BE2C (cell line): Measurements from ENCODE around the gene PPP1R3F.

ENCODE experiments used
- DNase-seq: peaks from one replicate; pipeline ENCODE4 v3.0.0-alpha.2; 2020
- H3K27me3 ChIP-seq: fragments of 250-450 bp; sonication (Bioruptor Pico); 2 replicates; pipeline ENCODE4 v1.5.1; 2020; ENCODE audit warnings: mild to moderate bottlenecking
- H3K36me3 ChIP-seq: fragments of 250-450 bp; sonication (Bioruptor Pico); 2 replicates; pipeline ENCODE4 v1.5.1; 2020; ENCODE audit warnings: mild to moderate bottlenecking
- H3K4me1 ChIP-seq: fragments of 250-450 bp; sonication (Bioruptor Pico); 2 replicates; pipeline ENCODE4 v1.5.1; 2020
- H3K4me3 ChIP-seq: 2 replicates; pipeline ENCODE4 v1.5.1; 2011; ENCODE audit warnings: low read depth, low read length
- H3K9me3 ChIP-seq: fragments of 250-450 bp; sonication (Bioruptor Pico); 2 replicates; pipeline ENCODE4 v1.5.1; 2020
- TF ChIP-seq, protein P1 (sequence below): IDR thresholded peaks from 2 replicates; pipeline ENCODE4 v1.5.1; 2012; ENCODE audit warnings: mild to moderate bottlenecking, low read depth, low read length

PPP1R3F gene

DNA sequence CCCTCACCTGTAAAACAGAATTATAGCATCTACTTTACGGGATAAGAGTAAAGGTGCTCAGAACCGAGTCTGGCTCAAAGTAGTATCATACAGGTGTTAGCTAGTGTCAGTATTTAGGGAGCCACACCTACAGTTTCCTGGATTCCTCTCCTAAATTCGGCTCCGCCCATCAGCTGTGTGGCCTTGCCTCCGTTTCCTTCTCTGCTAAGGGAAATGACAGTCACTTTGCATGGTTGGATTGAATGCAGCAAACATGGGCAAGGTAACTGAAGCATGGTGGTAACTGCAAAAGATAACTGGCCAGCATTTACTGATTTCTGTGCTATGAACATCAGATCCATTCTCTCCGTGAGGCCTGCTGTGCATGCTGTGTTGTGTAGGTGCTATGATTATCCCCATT, 2.8 kb downstream of the PPP1R3F start:
- TF ChIP-seq, protein P1, sequence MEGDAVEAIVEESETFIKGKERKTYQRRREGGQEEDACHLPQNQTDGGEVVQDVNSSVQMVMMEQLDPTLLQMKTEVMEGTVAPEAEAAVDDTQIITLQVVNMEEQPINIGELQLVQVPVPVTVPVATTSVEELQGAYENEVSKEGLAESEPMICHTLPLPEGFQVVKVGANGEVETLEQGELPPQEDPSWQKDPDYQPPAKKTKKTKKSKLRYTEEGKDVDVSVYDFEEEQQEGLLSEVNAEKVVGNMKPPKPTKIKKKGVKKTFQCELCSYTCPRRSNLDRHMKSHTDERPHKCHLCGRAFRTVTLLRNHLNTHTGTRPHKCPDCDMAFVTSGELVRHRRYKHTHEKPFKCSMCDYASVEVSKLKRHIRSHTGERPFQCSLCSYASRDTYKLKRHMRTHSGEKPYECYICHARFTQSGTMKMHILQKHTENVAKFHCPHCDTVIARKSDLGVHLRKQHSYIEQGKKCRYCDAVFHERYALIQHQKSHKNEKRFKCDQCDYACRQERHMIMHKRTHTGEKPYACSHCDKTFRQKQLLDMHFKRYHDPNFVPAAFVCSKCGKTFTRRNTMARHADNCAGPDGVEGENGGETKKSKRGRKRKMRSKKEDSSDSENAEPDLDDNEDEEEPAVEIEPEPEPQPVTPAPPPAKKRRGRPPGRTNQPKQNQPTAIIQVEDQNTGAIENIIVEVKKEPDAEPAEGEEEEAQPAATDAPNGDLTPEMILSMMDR, result no peak
- H3K36me3 ChIP-seq, result no peaks in the 10 kb centered on the region
- no peak overlapping the region for H3K4me3 ChIP-seq
- no peaks in the 10 kb centered on the region for H3K9me3 ChIP-seq
- no peaks in the 10 kb centered on the region for H3K27me3 ChIP-seq
- no peaks in the 10 kb centered on the region for H3K4me1 ChIP-seq
- DNase-seq, result no peak

DNA sequence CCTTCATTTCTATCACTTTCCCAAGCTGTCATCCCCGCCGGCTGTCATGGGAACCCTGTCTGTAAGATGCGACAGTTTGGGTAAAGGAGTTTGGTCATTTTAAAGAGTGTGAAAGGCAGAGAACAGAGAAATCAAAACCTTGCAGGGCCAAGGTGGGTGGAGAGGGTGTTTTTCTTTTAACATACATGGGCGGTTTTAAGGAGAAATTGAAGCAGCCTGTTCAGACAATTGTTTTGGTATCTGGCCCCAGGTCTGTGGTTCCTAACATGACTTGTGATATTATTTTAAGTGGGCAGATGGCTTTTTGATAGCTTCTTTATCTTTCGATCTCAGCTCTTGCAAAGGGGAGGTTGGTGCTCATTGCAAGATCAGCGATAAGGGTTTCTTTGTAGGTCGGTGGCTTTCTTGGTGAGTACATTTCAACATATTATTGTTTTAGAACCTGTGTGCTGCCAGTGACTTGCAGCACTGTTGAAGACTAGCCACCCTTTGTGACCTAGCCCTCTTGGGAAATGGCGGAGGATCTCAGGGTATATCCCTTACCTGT, 3.7 kb downstream of the PPP1R3F start:
- no peak overlapping the region for H3K4me3 ChIP-seq
- DNase-seq, result no peak
- no peaks in the 10 kb centered on the region for H3K9me3 ChIP-seq
- H3K27me3 ChIP-seq, result no peaks in the 10 kb centered on the region
- TF ChIP-seq, protein P1, result no peak
- H3K4me1 ChIP-seq, result no peaks in the 10 kb centered on the region
- no peaks in the 10 kb centered on the region for H3K36me3 ChIP-seq

DNA sequence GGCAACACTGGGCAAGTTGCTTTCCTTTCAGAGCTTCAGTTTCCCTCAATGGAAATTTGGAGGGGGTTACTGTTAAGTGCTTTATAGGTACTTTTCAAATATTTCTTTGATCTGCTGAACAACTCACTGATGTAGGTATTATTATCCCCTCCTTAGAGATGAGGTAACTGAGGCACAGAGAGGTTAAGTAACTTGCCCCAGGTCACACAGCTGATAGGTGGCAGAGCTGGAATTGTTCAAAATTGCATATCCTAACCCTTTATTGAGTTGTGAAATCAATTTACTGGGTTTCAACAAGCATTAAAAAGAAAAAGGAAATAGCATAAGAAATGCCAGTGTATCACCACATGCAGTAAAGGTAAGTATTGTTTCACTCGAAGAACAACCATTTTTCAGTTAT, 6.6 kb downstream of the PPP1R3F start:
- no peak for DNase-seq
- no peaks in the 10 kb centered on the region for H3K4me1 ChIP-seq
- TF ChIP-seq, protein P1, result no peak
- H3K9me3 ChIP-seq, result no peaks in the 10 kb centered on the region
- no peaks in the 10 kb centered on the region for H3K36me3 ChIP-seq
- no peak overlapping the region for H3K4me3 ChIP-seq
- no peaks in the 10 kb centered on the region for H3K27me3 ChIP-seq

DNA sequence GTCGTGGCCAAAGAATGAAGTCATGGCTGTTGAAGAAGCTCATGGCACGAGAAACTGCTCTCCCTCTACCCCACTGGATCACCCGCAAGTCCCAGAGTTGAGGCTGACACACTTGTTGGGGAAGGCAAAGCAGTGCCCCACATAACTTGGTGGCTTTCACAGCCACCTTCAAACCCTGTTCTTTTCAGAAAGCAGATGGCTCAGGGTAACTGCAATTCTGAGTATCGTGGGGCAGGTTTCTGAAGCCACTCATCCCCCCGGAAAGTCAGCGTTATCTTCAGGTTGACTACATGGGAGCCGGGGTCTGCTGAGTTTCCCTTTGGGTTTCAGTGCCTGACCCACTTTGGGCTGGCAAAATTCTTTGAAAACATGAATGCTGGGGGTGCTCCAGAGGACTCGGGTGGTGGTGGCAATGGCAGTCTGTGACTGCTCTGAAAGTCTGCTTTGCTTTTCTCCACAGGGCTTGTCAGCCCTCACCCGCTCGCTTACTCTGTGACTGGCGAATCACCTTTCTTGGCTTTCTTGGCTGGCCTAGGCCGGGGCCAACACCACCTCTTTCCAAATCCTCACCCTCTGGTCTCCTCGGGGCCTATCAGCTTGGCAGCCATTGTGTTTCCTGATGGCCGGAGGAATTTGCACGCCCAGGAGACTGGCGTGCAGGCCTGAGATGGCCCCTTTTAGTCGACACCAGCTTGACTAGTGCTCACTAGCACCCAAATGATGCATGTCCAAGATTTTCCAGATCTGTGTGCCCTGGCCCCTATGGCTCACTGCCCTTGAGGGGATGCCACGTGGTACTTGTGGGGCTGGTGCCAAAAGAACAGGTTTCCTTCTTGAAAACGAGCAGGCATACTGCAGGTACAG, 7.3 kb downstream of the PPP1R3F start:
- Histone ChIP-seq H3K27me3 (no peaks in the 10 kb centered on the region), H3K36me3 (no peaks in the 10 kb centered on the region), H3K4me3 (no peak overlapping the region), H3K4me1 (no peaks in the 10 kb centered on the region), H3K9me3 (no peaks in the 10 kb centered on the region)
- no peak for DNase-seq
- TF ChIP-seq, protein P1, result no peak

DNA sequence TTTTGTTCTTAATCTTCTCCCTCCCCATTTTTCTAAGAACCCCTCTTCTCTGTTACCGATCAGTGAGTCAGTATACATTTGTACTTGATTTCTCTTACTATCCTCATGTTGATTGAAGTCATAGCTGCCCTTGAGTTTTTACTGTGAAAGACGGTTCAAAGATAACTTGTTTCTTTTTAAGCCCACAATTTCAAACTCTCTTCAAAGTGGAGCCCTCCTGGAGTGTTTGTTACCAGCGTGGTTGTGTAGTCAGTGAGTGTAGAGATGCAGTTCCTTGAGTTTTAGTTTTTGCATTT, 7.9 kb downstream of the PPP1R3F start:
- DNase-seq, result no peak
- no peaks in the 10 kb centered on the region for H3K27me3 ChIP-seq
- H3K4me1 ChIP-seq, result peaks cover 4% of the 10 kb centered on the region
- H3K4me3 ChIP-seq, result no peak overlapping the region
- H3K36me3 ChIP-seq, result no peaks in the 10 kb centered on the region
- H3K9me3 ChIP-seq, result no peaks in the 10 kb centered on the region
- TF ChIP-seq, protein P1, result no peak

DNA sequence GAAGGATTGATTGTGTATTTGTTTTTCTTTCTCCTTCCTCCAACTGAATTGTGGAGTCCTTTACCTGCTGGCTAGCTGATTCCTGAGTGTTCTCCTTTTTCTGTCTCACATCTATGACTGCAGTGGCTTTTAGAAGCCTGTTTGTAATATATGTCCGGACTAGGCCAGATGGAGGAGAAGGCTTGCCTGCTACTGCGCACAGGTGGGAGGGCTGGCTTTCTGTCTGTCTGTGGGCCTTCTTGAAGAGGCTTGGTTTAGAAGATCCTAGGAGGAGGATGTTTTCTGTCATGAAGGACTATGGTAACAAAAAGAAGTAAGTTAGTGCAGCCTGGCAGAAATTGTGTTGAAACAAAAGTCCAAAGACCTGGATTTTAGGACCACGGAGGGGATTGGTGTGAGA, 8.5 kb downstream of the PPP1R3F start:
- H3K27me3 ChIP-seq, result no peaks in the 10 kb centered on the region
- no peaks in the 10 kb centered on the region for H3K9me3 ChIP-seq
- no peaks in the 10 kb centered on the region for H3K36me3 ChIP-seq
- TF ChIP-seq, protein P1, result no peak
- no peak for DNase-seq
- no peak overlapping the region for H3K4me3 ChIP-seq
- peaks cover 6% of the 10 kb centered on the region for H3K4me1 ChIP-seq
